ENCODE measurements around the gene GID8.

GRCh38 chr20:62969179-62969760, 31.3 kb downstream of the GID8 start:
- TF ChIP-seq AFF4 (CRISPR knock-in tag; IDR thresholded peaks at IDR 0.05) (no peak), ZNF629 (CRISPR knock-in tag; conservative IDR thresholded peaks at IDR 0.05) (no peak), REST (IDR thresholded peaks at IDR 0.05; ENCODE audit: borderline replicate concordance in 1 of 2, low read depth in 1 of 2, low read length in 2 of 2) (no peak), DDIT3 (CRISPR knock-in tag; IDR thresholded peaks at IDR 0.05) (no peak), EZH2 (conservative IDR thresholded peaks at IDR 0.05; ENCODE audit: low read depth, low read length) (no peak), GFI1 (CRISPR knock-in tag; IDR thresholded peaks at IDR 0.05; ENCODE audit: borderline replicate concordance) (no peak)
